ENCODE data around the gene MAST4. TPM values are rescaled to one million over a fixed set of nuclear protein-coding genes. Genes with fewer than 3 reads are reported as not detected.

Gene MAST4
- total and polyA plus RNA-seq, 2 of the 13 experiments (the other 11 are each of a cell fraction or from before 2014, with no cell fraction given), result 3.4 to 3.7 TPM

DNA sequence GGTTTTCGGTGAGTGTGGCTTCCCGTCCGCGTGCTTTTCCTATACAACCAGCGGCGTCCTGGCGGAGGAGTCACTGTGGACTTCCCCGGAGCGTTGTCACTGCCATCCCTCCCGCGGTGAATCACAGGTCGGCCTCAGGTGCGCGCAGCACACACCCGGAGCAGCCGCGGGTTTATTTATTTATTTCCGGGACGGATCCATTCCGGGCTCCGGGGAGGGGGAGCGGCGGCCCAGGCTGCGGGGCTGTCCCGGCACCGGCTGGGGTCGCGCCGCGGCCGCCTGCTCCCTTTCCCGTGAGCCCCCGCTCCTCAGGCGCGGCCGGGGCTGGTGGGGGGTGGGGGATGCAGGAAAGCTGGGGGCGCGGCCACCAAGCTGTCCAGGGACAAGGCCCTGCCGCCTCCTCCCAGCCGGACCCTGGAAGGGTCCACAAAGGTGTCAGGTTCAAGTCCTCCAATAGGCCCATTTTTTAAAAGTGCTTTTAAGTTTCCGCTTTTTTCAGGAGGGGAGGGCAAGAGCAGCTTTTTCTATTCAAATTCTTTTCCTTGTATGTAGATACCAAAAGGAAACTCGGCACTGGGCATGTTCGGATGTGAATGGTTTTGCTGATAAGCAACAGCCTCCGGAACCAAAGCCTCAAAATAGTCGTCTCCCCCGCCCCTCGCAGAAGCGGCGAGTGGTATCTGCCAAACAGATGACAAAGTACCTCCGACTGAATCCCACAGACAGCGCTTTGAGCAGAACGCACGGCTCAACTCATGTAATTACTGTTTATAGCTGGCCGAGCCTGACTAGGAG is 407.9 kb downstream of the MAST4 start (continued):
- TF ChIP-seq, protein P1, sequence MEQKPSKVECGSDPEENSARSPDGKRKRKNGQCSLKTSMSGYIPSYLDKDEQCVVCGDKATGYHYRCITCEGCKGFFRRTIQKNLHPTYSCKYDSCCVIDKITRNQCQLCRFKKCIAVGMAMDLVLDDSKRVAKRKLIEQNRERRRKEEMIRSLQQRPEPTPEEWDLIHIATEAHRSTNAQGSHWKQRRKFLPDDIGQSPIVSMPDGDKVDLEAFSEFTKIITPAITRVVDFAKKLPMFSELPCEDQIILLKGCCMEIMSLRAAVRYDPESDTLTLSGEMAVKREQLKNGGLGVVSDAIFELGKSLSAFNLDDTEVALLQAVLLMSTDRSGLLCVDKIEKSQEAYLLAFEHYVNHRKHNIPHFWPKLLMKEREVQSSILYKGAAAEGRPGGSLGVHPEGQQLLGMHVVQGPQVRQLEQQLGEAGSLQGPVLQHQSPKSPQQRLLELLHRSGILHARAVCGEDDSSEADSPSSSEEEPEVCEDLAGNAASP (CRISPR knock-in tag; IDR thresholded peaks at IDR 0.05; ENCODE audit: borderline replicate concordance), result no peak; the same call in 1 of the 2 replicates
- TF ChIP-seq ZNF326 (CRISPR knock-in tag; IDR thresholded peaks at IDR 0.05; ENCODE audit: borderline replicate concordance) (no peak), MLLT10 (CRISPR knock-in tag; IDR thresholded peaks at IDR 0.05) (no peak), RERE (CRISPR knock-in tag; IDR thresholded peaks at IDR 0.05; ENCODE audit: low read depth) (no peak), TBX2 (CRISPR knock-in tag; IDR thresholded peaks at IDR 0.05; ENCODE audit: borderline replicate concordance) (peak; percentile 87), PHF8 (CRISPR knock-in tag; IDR thresholded peaks at IDR 0.05) (peak; percentile 49), IRF2 (CRISPR knock-in tag; IDR thresholded peaks at IDR 0.05) (no peak), PRPF4 (IDR thresholded peaks at IDR 0.05; ENCODE audit: low read depth, low read length, poor library complexity, severe bottlenecking) (no peak), CBFB (CRISPR knock-in tag; IDR thresholded peaks at IDR 0.05) (no peak), ZNF660 (CRISPR knock-in tag; IDR thresholded peaks at IDR 0.05; ENCODE audit: borderline replicate concordance, low read depth) (no peak), MTF2 (CRISPR knock-in tag; IDR thresholded peaks at IDR 0.05; ENCODE audit: borderline replicate concordance) (no peak), SMARCE1 (IDR thresholded peaks at IDR 0.05; ENCODE audit: borderline replicate concordance) (no peak), ZNF562 (CRISPR knock-in tag; IDR thresholded peaks at IDR 0.05; ENCODE audit: borderline replicate concordance) (no peak), RFX1 (IDR thresholded peaks at IDR 0.05) (no peak)
- TF ChIP-seq, protein P2, sequence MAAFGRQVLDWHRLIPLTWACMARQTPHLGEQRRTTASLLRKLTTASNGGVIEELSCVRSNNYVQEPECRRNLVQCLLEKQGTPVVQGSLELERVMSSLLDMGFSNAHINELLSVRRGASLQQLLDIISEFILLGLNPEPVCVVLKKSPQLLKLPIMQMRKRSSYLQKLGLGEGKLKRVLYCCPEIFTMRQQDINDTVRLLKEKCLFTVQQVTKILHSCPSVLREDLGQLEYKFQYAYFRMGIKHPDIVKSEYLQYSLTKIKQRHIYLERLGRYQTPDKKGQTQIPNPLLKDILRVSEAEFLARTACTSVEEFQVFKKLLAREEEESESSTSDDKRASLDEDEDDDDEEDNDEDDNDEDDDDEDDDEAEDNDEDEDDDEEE (CRISPR knock-in tag; IDR thresholded peaks at IDR 0.05), result no peak
- TF ChIP-seq, protein P3, sequence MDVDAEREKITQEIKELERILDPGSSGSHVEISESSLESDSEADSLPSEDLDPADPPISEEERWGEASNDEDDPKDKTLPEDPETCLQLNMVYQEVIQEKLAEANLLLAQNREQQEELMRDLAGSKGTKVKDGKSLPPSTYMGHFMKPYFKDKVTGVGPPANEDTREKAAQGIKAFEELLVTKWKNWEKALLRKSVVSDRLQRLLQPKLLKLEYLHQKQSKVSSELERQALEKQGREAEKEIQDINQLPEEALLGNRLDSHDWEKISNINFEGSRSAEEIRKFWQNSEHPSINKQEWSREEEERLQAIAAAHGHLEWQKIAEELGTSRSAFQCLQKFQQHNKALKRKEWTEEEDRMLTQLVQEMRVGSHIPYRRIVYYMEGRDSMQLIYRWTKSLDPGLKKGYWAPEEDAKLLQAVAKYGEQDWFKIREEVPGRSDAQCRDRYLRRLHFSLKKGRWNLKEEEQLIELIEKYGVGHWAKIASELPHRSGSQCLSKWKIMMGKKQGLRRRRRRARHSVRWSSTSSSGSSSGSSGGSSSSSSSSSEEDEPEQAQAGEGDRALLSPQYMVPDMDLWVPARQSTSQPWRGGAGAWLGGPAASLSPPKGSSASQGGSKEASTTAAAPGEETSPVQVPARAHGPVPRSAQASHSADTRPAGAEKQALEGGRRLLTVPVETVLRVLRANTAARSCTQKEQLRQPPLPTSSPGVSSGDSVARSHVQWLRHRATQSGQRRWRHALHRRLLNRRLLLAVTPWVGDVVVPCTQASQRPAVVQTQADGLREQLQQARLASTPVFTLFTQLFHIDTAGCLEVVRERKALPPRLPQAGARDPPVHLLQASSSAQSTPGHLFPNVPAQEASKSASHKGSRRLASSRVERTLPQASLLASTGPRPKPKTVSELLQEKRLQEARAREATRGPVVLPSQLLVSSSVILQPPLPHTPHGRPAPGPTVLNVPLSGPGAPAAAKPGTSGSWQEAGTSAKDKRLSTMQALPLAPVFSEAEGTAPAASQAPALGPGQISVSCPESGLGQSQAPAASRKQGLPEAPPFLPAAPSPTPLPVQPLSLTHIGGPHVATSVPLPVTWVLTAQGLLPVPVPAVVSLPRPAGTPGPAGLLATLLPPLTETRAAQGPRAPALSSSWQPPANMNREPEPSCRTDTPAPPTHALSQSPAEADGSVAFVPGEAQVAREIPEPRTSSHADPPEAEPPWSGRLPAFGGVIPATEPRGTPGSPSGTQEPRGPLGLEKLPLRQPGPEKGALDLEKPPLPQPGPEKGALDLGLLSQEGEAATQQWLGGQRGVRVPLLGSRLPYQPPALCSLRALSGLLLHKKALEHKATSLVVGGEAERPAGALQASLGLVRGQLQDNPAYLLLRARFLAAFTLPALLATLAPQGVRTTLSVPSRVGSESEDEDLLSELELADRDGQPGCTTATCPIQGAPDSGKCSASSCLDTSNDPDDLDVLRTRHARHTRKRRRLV (CRISPR knock-in tag; IDR thresholded peaks at IDR 0.05), result no peak

Data from HepG2 (cell line).